Adrenal gland (tissue), 12 donors: ENCODE measurements around the gene SMCP. TPM values are rescaled to one million over a fixed set of nuclear protein-coding genes. Genes with fewer than 3 reads are reported as not detected.
A peak's percentile ranks its signal among the peaks of the same experiment; 100 is the strongest.

Experiments used
- DNase-seq, 7 donors: peaks; one replicate each; pipeline ENCODE4 v3.0.0-alpha.2; 2019 to 2020
- H3K27ac ChIP-seq, 5 donors: fragments of 200-600 bp; sonication (generic) in 4 of 5; 1 replicate in 3 of 5; 2 replicates in 2 of 5; pipeline versions ENCODE4 v1.5.1 to v1.8.0; 2016 to 2020; ENCODE audit warnings: mild to moderate bottlenecking in 1 of 5
- H3K27me3 ChIP-seq: fragments of 200-600 bp; 2 replicates; pipeline ENCODE4 v1.8.0; 2021
- H3K36me3 ChIP-seq, 2 donors: fragments of 200-600 bp; replicated peaks in 1 of 2; 1 replicate in 1 of 2; 2 replicates in 1 of 2; pipeline versions ENCODE4 v1.5.1 to v1.8.0; 2018 to 2022
- H3K4me1 ChIP-seq, 2 donors: fragments of 200-600 bp; replicated peaks in 1 of 2; 1 replicate in 1 of 2; 2 replicates in 1 of 2; pipeline versions ENCODE4 v1.5.1 to v1.8.0; 2018 to 2021
- H3K4me3 ChIP-seq, 4 donors: fragments of 200-600 bp; sonication (generic) in 3 of 4; one replicate each; pipeline ENCODE4 v1.5.1; 2016 to 2018
- H3K9me3 ChIP-seq, 3 donors: fragments of 200-600 bp; sonication (generic) in 1 of 3; replicated peaks in 1 of 3; 1 replicate in 2 of 3; 2 replicates in 1 of 3; pipeline versions ENCODE4 v1.5.1 to v1.8.0; 2016 to 2021
- POLR2A ChIP-seq, 2 donors: fragments of 450-650 bp; IDR thresholded peaks; one replicate each; pipeline ENCODE4 v1.6.1; 2017; ENCODE audit warnings: antibody characterized with exemption in 2 of 2, mild to moderate bottlenecking in 2 of 2, moderate library complexity in 1 of 2
- WGBS, 4 donors: extraction: QIAGEN DNeasy Blood & Tissue Kit in 2 of 4; methylation state at CpG; one replicate each; pipeline versions ENCODE4 v1.1.5 to v1.1.7; 2013 to 2017; 5-methylcytosine and 5-hydroxymethylcytosine counted together
- intact Hi-C, 2 donors: fragments of 100-400 bp; cut with DNase I; formaldehyde crosslinking; loops; one replicate each; pipeline versions ENCODE4 v1.14.1 to v1.15.0; 2022 to 2023
- polyA plus RNA-seq, 3 donors: library from polyadenylated mRNA; stranded (reverse); fragments of 200-250 nt in 2 of 3; fragments of 350-450 nt in 1 of 3; fragmentation: Illumina TruSeq in 1 of 3; extraction: RNeasy Lipid Tissue Mini Kit (QIAGEN cat#74804) in 1 of 3; gene quantifications; one replicate each; pipeline ENCODE4 v1.2.3, GENCODE V29; 2013 to 2014
- total RNA-seq, 9 donors: library from RNA; depleted of rRNA in 4 of 9; stranded (reverse); fragments of >200 nt in 4 of 9; fragments of 120-200 nt in 1 of 9; fragmentation: NEBNext Ultra II Directional in 1 of 9; extraction: Animal tissue kit (Norgen Biotek cat#: 25700) in 1 of 9; gene quantifications; one replicate each; pipeline versions ENCODE4 v1.1.0 to v1.2.4, GENCODE V29; 2013 to 2023
- TF ChIP-seq, protein P1 (sequence below), 6 experiments: fragments of 450-650 bp in 4 of 6; fragments of 200-600 bp in 2 of 6; sonication (generic) in 1 of 6; IDR thresholded peaks; 1 replicate in 5 of 6; 2 replicates in 1 of 6; pipeline versions ENCODE4 v1.5.1 to v1.8.0; 2016 to 2021; ENCODE audit warnings: antibody characterized with exemption in 6 of 6, mild to moderate bottlenecking in 2 of 6, moderate library complexity in 1 of 6
- donor health status: healthy with polysubstance abuse.
- donor health status: Bipolar disorder and iron deficiency.
- donor health status: DM: yes; HTN: yes; CAD: no.
- donor health status: DM: no; HTN: no; CAD: no.
- donor health status: DM: no; HTN: no; CAD: no.
- donor health status: DM: yes; HTN: yes; CAD: no.

The SMCP gene
- total and polyA plus RNA-seq, 12 donors = not detected

DNA sequence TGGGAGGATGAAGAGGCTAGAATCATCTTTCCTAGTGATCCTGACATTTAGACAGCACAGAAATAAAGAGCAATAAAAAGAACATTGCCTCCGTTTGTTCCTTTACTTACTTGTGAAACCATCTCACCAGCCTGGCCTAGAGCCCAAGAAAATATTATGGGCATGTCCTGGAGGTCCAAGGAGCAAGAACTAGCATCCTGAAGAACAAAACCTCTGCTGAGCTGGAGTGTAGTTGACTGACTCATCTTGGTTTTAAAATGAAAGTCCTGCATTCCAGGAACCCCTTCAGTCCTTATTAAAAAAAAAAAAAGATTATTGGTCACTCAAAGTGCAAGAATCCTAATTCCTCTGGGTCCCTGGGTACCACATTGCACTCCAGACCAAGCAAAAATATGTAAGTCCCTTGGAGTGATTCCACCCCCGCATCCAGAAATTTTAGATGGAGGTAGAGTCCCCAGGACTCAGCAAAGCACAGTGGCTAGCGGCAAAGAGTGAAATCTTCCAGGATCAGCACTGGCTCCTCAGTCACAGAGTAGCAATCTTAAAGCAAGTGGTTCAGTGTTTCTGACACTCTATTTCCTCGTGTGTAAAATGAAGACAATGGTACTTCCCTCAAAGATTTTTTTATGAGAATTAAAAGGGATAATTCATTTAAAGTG is 7.0 kb downstream of the SMCP start:
- no peaks in the 10 kb centered on the region for H3K27me3 ChIP-seq
- H3K4me1 ChIP-seq = no peaks in the 10 kb centered on the region
- H3K9me3 ChIP-seq = no peaks in the 10 kb centered on the region
- intact Hi-C loops = no loop called here
- no peak overlapping the region for H3K27ac ChIP-seq
- DNase-seq = no peak
- H3K4me3 ChIP-seq = no peak overlapping the region
- no peaks in the 10 kb centered on the region for H3K36me3 ChIP-seq
- no peak for TF ChIP-seq POLR2A (IDR thresholded peaks at IDR 0.05)
- TF ChIP-seq, protein P1, sequence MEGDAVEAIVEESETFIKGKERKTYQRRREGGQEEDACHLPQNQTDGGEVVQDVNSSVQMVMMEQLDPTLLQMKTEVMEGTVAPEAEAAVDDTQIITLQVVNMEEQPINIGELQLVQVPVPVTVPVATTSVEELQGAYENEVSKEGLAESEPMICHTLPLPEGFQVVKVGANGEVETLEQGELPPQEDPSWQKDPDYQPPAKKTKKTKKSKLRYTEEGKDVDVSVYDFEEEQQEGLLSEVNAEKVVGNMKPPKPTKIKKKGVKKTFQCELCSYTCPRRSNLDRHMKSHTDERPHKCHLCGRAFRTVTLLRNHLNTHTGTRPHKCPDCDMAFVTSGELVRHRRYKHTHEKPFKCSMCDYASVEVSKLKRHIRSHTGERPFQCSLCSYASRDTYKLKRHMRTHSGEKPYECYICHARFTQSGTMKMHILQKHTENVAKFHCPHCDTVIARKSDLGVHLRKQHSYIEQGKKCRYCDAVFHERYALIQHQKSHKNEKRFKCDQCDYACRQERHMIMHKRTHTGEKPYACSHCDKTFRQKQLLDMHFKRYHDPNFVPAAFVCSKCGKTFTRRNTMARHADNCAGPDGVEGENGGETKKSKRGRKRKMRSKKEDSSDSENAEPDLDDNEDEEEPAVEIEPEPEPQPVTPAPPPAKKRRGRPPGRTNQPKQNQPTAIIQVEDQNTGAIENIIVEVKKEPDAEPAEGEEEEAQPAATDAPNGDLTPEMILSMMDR (IDR thresholded peaks at IDR 0.05) = no peak
- 63 to 74% (median 68%) methylated on average over 4 of the region's 4 CpGs for WGBS, 4 donors

DNA sequence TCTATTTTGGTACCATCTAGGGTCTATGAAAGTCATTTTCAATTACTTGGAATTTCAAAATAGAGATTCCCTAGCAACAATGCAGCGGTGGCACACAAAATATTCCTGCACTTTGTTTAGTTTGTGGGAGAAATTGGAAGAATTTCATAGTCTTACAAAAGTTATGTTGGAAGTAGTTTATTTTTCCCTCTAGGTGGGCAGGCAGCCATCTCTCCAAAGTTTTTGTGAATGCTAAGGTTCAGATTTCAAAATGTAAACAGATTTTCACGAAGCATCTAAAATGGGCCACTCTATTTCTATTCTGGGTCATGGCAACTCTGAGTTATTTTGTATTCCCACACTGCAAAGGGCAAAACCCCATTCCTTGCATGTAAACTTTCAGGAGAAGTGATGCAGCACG is 8.0 kb downstream of the SMCP start:
- H3K4me3 ChIP-seq = no peak overlapping the region
- 46 to 51% (median 49%) methylated on average over 3 of the region's 3 CpGs for WGBS, 4 donors
- no peak for TF ChIP-seq POLR2A (IDR thresholded peaks at IDR 0.05)
- TF ChIP-seq, protein P1 (IDR thresholded peaks at IDR 0.05) = no peak
- no peak for DNase-seq
- no peaks in the 10 kb centered on the region for H3K27me3 ChIP-seq
- intact Hi-C loops = no loop called here
- H3K4me1 ChIP-seq = no peaks in the 10 kb centered on the region
- H3K36me3 ChIP-seq = no peaks in the 10 kb centered on the region
- no peaks in the 10 kb centered on the region for H3K9me3 ChIP-seq
- no peak overlapping the region for H3K27ac ChIP-seq

DNA sequence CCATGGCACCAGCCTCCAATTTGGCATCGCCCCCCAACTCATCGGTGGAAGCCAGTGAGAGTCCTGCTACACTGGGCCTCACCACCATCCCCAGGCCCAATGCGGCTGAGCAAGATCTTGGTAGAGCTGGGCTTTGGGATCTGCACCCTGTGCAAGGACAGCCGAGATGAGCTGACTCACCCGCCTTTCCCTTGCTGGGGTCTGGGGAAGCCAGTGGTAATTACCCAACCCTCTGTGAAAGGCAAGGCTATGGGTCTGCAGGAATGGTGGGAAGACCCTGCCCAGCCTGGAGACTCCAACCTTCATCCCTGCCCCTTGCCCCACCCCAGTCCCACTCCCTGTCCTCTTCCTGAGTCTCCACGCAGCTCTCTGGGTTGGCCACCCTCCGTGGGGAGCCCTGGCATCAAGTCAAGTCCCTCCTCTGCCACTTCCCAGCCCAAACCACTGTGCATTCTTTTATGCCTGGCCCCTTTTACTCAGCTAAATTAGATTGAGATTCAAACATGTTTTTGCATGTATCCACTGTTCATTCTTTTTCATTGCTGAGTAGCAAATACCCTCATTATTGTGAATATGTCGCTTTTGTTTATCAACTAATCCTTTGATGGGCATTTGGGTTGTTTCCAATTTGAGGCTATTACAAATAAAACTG is 8.8 kb downstream of the SMCP start:
- intact Hi-C loops = no loop called here
- Histone ChIP-seq H3K27me3 (no peaks in the 10 kb centered on the region), H3K4me1 (no peaks in the 10 kb centered on the region), H3K36me3 (no peaks in the 10 kb centered on the region), H3K4me3 (no peak overlapping the region), H3K27ac (no peak overlapping the region), H3K9me3 (no peaks in the 10 kb centered on the region)
- DNase-seq = peak in 1 of 7 donors; percentile 17
- TF ChIP-seq, protein P1 (IDR thresholded peaks at IDR 0.05) = no peak
- no peak for TF ChIP-seq POLR2A (IDR thresholded peaks at IDR 0.05)
- WGBS, 4 donors = 59 to 74% (median 66%) methylated on average over 4 to 8 of the region's 8 CpGs

DNA sequence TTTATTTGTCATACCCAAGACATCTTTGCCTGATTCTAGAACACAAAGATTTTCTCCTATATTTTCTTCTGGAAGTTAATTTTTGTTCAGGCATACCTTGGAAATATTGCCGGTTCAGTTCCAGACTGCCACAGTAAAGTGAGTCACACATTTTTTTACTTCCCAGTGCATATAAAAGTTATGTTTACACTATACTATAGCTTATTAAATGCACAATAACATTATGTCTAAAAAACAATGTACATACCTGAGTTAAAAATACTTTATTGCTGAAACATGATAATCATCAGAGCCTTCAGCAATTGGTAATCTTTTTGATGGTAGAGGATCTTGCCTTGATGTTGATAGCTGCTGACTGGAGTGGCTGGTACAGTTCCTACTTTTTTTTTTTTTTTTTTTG is 10.0 kb downstream of the SMCP start:
- no peak overlapping the region for H3K27ac ChIP-seq
- intact Hi-C loops = no loop called here
- no peaks in the 10 kb centered on the region for H3K36me3 ChIP-seq
- no peaks in the 10 kb centered on the region for H3K4me1 ChIP-seq
- no peak for DNase-seq
- H3K27me3 ChIP-seq = no peaks in the 10 kb centered on the region
- H3K9me3 ChIP-seq = no peaks in the 10 kb centered on the region
- TF ChIP-seq, protein P1 (IDR thresholded peaks at IDR 0.05) = no peak
- TF ChIP-seq POLR2A (IDR thresholded peaks at IDR 0.05) = no peak
- H3K4me3 ChIP-seq = no peak overlapping the region
- WGBS, 4 donors = 82 to 94% (median 85%) methylated on average over 1 of the region's 1 CpG
